NCI-H2107 treated with DMSO at 0.1 percent for 48 hours (cell line): ENCODE results near the gene DSCAML1.
"Not testable (repeated sequence)": the region's sequence is repeated elsewhere in the genome, so short reads cannot be mapped to it uniquely, and the experiment has no call there.

ENCODE experiments used
- DNase-seq: peaks from one replicate; lab custom pipeline; 2025; ENCODE audit not compliant: unreplicated experiment; lab: John Stamatoyannopoulos, UW

The DSCAML1 gene

DNA sequence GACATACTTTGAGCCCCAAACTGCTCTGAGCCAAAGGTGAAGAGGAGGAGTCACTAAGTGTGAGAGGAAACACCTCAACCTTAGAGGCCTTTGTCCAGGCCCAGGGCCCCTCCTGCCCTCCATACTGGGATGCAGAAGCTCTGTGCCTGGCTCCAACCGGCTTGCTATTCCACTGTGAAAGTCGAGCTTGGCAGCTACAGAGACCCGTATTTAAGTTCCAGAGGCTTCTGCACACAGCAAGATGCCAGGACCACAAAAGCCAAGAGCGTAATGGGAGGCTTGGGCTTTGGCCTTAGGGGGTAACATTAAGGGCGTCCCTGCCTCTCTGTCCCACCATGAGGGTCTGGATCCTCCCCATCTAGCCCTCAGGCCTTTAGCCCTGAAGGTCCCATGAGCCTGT, 31.9 kb downstream of the DSCAML1 start:
- DNase-seq = no peak

DNA sequence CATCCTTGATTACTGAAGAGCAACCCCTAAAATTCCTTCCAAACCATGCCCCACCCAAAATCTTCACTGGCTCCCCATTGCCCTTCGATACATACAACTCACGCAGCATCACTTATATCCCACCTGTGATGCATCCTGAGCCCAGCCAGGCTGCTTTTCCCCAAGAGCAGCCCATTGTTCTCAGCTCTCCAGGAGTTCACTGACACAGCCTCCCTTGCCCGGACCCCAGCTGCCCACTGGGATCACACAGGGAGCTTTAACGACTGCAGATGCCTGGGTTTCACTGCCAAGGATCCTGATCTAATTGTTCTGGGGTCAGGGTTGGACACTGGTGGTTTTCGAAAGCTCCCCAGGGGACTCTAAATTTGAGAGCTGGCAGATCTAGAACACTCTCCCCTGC, 33.6 kb downstream of the DSCAML1 start:
- DNase-seq = not testable (repeated sequence)

DNA sequence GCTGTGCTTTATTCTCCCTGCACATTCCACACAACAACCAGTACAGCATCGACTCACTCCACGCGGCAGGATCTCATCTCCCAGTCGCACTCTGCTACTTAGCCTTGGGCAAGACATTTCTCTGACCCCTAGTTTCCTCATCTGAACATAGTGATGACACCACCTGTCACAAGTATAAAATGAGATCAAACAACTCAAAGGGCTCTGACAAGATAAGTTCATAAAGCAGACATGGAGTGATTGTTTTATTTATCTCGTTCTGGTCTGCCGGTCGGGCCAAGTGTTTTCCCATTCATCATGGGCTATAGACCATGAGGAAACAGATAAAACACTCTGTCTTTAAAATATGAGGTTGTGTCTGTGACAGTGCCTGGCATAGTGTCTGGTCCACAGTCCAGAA, 35.0 kb downstream of the DSCAML1 start:
- no peak for DNase-seq

DNA sequence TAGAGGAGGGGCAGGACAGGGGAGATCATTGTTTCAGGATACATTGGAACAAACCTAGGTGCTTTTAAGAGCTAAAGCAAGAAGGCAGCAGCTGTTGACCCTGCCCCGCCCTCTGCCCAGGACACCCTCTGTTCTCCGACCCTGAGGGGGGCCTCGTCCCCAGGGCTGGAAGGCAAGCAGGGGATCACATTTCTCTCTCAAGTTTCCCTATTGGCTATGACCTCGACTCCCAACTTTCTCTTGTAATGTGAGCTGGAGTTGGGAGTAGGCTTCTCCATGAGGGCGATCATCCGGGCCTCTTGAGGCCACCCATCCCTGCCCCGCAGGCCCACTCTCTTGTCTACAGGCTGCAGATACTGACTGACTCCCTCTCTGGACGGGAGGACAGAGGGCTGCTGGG, 37.7 kb downstream of the DSCAML1 start:
- DNase-seq = peak; percentile 94

DNA sequence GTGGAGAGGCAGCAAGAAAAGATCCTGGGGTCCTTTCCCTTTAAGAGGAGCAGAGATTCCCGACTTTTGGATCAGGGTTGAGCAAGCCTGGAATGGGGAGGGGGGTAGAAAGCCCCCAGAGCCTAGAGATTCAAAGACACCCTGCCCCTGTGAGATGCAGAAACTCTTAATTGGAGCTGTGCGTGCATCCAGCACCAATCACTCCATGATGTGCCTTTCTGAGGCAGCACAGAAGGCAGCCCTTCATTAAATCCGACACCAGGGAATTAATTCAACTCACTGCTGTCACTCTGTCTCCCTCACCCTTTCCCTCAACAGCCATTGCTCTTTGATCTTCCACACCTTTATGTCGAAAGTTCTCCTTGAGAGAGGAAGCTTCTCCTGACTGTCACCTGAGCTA, 43.0 kb downstream of the DSCAML1 start:
- no peak for DNase-seq

DNA sequence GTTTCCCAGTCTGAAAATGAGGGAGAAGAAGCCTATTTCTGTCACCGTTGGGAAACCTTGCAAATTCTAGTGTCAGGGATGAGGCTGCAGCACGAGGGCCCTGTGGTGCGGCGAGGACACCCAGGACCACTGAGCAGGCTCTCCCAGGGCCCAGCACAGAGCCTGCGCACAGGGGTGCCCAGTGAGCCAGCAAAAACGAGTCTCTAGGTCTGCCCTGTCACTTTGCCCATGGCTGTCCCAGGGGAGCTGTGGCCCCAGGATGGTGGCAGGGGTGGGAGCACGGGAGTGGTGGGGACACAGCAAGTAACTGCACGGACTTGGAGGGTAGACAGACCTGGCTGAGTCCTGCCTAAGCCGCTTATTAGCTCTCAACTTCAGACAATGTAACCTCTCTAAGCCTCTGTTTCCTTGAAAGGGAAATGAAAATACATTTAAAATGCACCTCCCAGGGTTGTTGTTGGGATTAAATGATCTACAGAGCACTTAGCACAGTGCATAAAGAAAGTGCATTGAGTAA, 44.2 kb downstream of the DSCAML1 start:
- no peak for DNase-seq

DNA sequence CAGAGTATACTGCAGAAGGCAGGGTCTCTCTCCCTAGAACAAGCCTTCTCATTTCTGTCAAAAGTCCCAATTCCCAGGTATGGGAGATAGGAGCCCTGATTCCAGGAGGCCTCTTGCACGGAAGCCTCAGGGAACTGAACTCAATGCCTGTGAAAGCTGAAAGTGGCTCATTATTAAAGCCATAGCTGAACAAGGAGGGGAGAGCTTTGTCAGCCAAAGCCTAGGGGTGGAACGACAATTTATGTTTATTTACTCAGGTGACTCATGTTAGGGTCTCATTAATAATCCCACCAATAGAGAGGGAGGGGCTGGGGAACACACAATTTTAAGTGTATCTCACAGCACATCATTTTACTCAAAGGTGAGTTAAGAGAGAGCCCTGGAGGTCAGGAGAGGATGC, 44.9 kb downstream of the DSCAML1 start:
- DNase-seq = no peak

DNA sequence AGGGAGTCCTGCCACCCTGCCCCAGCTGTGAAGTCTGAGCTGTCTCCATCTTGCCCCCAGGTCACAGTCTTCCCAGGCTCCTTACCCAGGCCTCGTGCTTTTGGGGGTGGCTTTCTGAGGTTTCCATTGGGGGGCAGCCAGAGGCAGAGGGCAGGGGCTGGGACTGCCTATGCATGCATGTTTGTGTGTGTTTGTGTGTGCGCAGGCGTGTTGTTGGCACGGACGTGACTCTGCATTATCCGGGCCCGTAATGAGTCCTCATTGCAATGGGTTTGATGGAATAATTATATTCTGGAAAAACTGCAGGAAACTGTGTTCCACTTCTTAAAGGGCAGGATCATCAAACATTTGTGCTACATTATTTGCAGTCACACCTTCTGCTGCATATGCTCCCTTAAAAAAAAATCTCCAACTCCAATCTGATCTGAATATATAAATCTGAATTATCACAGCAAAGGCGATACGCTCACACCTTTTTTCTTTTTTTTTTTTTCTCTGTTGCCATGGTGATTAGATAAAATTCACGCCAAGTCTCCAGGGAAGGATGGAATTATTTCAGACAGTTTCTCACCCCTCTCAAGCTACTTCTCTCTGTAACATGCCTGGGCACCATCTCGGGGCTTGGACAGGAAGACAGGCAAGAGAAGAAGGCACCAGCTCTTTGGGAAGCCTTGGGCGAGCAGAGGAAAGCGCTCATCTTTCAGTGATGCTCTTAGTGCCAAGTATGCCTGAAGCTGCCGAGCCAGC, 45.9 kb downstream of the DSCAML1 start:
- no peak for DNase-seq

DNA sequence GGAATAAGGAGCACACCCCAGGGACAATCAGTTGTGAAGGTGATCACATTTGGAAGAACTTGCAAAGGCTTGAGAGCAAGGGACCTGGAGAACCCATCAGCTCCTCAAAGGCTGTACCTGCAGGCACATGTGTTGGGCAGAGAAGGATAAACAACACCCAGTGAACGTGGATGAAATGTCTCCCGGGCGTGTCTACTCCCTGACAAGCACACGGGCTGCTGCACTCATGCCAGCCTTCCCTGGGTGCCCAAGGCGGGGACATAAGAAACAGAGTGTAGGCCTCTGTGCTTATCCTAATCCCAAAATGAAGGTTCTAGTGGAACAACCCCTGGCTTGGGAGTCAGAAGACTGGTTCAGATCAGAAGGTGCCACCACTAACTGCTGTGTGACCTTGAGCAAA, 46.7 kb downstream of the DSCAML1 start:
- no peak for DNase-seq

DNA sequence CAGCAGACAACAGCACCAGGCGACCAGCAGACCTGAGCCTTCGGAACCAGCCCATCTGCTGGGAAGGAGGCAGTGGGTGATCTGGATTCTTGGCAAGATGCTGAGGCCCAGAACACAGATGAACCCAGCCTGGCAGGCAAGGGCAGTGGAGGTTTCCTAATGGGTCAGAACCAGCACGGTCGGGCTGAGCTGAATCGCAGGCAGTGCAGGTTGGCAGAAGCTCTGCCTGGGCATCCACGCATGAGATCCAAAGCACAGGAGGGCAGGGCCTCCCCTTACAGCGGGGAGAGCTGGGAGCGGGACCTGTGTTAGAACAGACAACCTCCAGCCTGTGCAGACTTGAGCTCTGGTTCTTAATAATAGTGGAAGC, 47.5 kb downstream of the DSCAML1 start:
- no peak for DNase-seq

DNA sequence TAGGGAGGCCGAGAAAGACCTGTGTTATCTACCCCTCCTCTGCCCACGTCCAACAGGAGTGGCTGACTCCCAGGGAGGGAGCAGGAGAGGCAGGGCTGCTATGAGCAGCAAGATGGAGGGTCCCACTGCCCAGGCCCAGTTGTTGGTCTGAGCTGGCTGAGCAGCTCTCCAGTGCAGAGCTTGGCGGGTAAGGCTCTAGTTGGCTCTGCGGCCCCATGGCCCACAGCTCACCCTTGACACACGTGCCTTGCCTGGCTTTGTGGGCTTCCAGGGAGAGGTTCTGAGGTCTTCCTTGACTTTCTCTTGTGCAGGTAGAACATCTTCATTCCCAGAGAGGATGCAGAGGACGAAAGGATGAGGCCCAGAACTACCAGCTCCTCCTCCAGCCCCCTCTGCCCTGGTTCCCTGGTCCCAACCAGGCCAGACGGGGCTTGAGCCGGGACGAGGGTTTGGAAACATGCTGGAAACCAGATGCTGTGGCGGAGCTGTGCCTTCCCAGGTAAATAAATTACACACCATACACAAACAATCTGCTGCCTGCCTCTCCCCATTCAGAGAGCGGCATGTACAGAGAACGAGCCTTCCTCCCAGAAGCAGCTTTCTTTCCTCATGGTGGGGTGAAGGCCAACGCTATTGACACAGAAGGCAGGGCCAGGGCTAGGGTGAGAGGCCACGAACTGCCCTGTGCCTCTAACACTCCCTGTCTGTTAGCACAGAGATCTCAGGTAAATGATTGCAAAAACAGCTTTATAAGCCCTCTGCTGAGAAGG, 48.1 kb downstream of the DSCAML1 start:
- DNase-seq = no peak

DNA sequence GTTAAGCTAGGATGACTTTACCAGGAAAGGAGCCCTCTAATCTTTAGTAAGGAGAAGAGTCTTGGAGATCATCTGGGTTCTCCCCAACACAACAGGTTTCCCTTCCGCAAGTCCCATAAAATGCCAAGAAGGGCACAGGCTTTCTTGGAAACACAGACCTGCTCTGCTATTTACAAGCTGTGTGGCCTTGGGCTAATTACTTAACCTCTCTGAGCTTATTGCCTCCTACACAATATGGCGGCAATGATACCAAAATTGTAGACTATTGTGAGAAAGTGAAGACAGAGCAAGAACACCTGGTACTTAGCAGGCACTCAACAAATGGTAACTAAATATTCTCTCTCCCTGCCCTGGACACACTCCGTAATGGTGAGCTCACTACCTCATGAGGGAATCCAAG, 49.1 kb downstream of the DSCAML1 start:
- no peak for DNase-seq

DNA sequence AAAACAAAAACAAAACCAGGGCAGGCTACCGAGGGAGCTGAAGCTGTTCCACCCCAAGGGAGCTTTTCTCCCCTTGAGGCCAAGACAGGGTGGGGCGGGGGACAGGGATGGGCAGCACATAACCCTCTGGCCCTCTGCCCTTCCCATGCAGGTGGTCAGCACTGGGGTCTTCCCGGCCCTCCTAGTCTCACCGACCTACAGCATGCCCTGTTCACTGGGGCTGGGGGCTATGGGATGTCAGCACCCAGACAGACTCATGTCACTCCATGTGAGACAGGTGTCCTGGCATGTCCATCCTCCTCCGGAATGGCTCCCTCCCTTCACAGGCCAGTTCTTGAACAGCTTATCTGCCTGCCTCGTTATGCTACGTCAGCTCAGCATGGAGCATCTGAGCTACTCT, 51.7 kb downstream of the DSCAML1 start:
- DNase-seq = no peak

DNA sequence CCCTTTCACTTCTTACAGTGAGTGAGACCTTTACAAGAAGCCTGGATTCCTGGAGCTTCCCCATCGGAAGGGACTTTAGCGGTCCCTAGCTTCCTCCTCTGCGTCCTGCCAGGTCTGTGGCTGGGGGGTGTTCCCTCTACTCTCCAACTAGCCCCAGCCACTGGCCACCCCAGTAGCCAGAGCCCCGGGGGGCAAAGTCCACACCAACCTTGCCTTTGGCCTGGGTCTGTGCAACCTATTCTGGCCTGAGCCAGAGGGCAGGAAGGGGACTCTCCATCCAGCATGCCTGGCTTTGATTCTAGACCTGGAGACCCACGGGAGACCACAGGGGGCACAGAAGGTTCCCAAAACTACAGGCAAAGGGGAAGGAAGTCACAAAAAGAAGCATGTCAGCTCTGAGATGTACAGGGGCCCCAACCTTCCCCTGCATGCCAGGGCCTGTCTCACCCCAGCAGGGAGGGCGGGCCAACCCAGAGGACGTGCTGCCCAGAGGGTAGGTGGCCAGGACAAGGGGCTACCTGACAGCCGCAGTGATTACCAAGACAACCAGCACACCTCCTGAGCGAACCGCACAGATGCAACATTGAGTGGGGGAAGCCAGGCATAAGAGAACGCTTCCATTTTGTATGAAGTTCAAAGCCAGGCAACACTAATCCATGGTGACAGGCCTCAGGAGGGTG, 52.4 kb downstream of the DSCAML1 start:
- DNase-seq = no peak

DNA sequence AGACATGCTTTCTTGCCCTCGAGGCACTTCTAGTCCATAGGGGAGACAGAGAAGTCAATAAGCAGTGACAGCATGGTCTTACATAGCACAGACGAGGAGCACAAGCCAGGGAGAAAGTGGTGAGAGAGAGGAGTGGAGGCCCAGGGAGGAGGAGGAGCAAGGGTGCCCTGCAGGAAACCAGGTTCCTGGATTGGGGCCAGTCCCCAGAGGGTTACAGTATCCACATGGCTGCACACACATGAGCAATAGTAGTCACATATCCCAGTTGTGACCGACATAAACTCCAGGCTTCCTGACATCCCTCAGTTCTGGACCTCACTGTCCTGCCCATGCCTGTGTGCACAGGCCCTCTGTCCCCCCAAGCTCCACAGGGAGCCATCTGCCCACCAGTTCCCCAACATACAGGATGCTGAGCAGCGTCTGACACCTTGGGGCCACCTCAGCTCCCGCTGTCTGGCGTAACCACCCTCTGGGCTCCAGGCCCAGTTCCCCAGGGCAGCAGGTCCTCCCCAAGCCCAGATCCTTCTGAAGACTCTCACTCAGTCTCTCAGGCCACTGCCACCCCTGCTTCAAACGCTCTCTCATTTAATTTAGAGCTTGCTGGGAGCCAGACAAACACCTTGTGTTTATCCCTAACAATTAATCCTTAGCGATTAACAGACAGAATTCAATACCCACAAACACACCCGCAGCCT, 53.7 kb downstream of the DSCAML1 start:
- DNase-seq = peak; percentile 86

DNA sequence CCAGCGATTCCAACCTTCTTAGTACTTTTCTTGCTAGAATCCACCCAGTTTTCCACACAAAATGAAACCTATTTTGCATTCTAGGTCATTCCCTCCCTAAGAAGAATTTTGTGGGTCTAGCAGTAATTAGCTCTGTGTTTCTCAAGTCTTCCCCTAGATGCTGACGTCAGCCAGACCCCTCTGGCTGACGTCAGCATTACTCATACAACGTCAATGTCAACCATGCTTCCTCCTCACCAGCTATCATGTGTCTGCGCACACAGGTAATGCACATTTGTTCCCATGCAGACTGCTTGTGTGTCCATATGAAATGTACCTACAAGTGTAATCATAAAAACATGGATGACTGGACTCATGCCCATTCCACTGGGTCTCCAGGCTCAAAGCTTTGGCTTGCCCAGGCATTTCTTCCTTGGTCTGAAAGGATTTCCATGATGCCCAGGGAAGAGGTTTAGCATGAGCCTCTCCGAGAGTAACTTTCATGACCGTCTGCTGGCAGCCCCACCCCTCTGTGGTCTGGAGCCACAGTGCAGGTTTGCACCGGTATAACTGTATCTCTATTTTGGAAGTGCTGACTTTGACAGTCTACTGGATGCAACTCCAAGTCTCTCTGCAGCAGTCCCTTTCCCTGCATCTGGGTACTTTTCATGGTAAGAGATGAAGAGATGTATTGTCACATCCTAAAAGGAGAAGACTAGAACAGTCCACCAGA, 58.6 kb downstream of the DSCAML1 start:
- no peak for DNase-seq

DNA sequence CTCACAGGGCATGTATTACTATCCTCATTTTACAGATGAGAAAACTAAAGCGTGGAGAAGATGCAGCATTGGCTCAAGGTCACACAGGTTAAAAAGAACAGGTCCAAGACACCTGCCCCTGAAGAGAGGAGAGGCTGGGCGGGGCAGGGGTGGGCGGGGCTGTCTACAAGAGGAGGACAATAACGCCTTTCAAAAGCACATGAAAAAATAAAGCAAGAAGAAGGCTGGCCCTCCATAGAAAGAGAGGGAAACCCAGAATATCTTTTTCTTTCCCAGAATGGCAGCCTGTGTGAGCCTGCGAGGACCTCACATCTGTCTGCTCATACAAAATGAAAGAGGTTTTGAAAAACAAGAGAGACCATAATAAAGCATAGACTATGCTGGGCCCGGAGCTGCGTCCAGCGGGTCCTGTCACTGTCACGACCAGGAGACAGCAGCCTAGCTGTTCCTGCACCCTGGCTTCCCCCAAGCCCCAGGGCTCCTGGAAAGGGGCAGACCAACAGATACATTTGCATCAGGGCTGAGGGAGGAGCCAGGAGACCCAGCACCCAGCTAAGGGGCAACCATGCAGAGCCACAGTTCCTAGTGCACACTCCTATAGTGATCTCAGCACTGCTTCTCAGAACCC, 61.6 kb downstream of the DSCAML1 start:
- DNase-seq = no peak

DNA sequence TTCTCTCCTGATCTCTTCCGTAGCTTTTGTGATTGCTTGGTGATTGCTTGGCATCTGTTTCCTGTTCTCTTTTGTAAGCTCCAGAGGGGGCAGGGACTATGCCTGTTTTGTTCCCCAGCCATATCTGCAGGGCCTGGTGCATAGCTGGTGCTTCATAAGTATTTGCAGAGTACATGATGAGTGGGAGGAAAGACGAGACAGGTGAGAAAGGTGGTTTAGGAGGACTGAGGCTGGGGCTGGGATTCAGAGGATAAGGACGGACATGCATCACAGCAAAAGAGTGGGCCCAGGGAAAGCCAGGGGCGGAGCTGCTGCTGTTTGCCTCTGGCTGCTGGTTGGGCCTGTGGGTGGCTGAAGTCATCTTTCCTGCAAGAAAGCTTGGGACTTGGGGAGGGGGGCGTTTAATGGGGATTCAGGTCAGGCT, 62.4 kb downstream of the DSCAML1 start:
- peak; percentile 66 for DNase-seq

DNA sequence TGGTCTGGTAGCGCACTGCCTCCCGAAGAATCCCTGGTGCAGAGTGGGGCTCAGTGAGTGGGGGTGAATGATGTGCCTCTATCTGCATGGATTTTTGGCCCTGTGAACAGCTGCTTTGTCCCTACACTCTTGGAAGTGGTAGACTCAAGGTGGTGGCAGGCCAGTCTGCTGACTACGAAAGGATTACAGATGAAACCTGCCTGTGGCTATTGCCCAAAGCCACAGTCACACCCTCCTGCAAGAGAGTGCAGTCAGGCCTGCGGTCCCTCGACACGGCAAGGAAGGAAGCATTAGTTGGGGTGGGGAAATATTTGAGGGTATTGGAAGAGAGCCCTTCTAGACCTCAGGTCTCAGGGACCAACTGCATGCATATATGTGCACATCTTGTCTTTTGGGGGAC, 63.7 kb downstream of the DSCAML1 start:
- no peak for DNase-seq

DNA sequence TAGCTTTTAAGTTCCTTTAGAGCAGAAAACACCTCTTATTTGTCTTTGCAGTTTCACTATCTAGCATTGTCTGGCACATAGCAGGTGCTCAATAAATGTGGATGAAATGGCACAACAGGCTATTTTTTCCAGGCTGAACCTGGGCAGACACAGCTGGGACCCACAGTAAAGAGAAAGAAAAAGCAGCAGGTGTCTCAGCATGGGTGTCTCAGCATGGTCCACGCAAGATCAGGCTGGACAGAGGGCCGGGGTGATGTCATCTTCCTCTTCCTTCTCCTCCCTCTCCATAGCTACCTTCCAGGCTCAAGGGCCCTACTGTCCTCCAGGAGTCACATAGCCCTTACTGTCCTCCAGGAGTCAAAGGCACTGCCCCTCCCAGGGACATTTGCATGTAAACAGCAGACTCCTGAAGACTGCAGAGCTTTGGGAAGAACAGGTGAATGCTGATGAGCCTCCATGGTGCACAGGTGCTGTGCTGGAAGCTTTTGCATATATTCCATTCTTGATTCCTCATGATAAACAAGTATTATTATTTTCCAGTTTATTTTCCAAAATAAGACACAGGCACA, 65.2 kb downstream of the DSCAML1 start:
- no peak for DNase-seq
